Immature natural killer cell (primary cell): ENCODE results near the gene ZNF566. TPM values are rescaled to one million over a fixed set of nuclear protein-coding genes. Genes with fewer than 3 reads are reported as not detected.
A peak's percentile ranks its signal among the peaks of the same experiment; 100 is the strongest.

ENCODE experiments used
- DNase-seq, 3 donors: peaks; one replicate each; pipeline ENCODE4 v3.0.0; 2022; ENCODE audit warnings: mixed read lengths in 1 of 3
- H3K27ac Mint-ChIP-seq, 6 donors: one replicate each; pipeline ENCODE4 v1.8.0; 2020; ENCODE audit warnings: mixed read lengths in 6 of 6, mild to moderate bottlenecking in 5 of 6, inconsistent platforms in 4 of 6, moderate library complexity in 3 of 6
- H3K27me3 Mint-ChIP-seq, 3 donors: one replicate each; pipeline ENCODE4 v1.8.0; 2020 to 2021; ENCODE audit warnings: low read depth in 3 of 3, mild to moderate bottlenecking in 3 of 3, mixed read lengths in 3 of 3, moderate library complexity in 3 of 3, inconsistent platforms in 1 of 3
- H3K36me3 Mint-ChIP-seq, 3 donors: one replicate each; pipeline ENCODE4 v1.8.0; 2020; ENCODE audit warnings: mixed read lengths in 3 of 3, inconsistent platforms in 2 of 3, mild to moderate bottlenecking in 2 of 3
- H3K4me1 Mint-ChIP-seq, 2 donors: one replicate each; pipeline ENCODE4 v1.8.0; 2020; ENCODE audit warnings: inconsistent platforms in 2 of 2, mild to moderate bottlenecking in 2 of 2, mixed read lengths in 2 of 2, moderate library complexity in 1 of 2
- H3K4me3 Mint-ChIP-seq, 5 donors: one replicate each; pipeline ENCODE4 v1.8.0; 2020; ENCODE audit warnings: mild to moderate bottlenecking in 5 of 5, mixed read lengths in 5 of 5, inconsistent platforms in 3 of 5, moderate library complexity in 3 of 5
- H3K9me3 Mint-ChIP-seq, 6 donors: one replicate each; pipeline ENCODE4 v1.8.0; 2020; ENCODE audit warnings: mild to moderate bottlenecking in 6 of 6, mixed read lengths in 6 of 6, inconsistent platforms in 4 of 6, moderate library complexity in 3 of 6
- polyA plus RNA-seq, 3 donors: library from polyadenylated mRNA; unstranded; fragments of 300-500 nt; fragmentation: Illumina TruSeq; gene quantifications; one replicate each; pipeline ENCODE4 v1.2.3, GENCODE V29; 2021

ZNF566 gene
- polyA plus RNA-seq, 3 donors from 2014 or later: 10.9 to 14.3 (median 11.6) TPM

GRCh38 chr19:36420961-36421748 lies 68.2 kb downstream of the ZNF566 start:
- DNase-seq: no peak
- Mint-ChIP-seq H3K27ac (no peak overlapping the region), H3K4me1 (peaks cover 27 to 33% of the 10 kb centered on the region in 2 donors), H3K4me3 (peak overlapping the region; percentile 20 to 55 (median 36)), H3K9me3 (peaks cover 0 to 9% (median 2%) of the 10 kb centered on the region in 6 donors), H3K27me3 (peaks cover 12 to 17% (median 15%) of the 10 kb centered on the region in 3 donors), H3K36me3 (peaks cover 0 to 4% (median 2%) of the 10 kb centered on the region in 3 donors)

GRCh38 chr19:36418287-36419001 lies 70.9 kb downstream of the ZNF566 start, which contains the start of gene ZFP82:
Gene ZFP82, minus strand, starts transcription at chr19:36418644. Its CDS starts 8,855 bp downstream, at chr19:36409789.
- H3K4me3 Mint-ChIP-seq: peak within 1 kb of the TSS; percentile 89 to 96 (median 94)
- peaks cover 0 to 7% (median 2%) of the 10 kb centered on the region in 3 donors for H3K36me3 Mint-ChIP-seq
- H3K9me3 Mint-ChIP-seq: peaks cover 0 to 7% (median 0%) of the 10 kb centered on the region in 6 donors
- H3K27me3 Mint-ChIP-seq: peaks cover 10 to 17% (median 12%) of the 10 kb centered on the region in 3 donors
- peak; percentile 74 to 82 (median 81) for DNase-seq
- H3K27ac Mint-ChIP-seq: peak within 1 kb of the TSS; percentile 84 to 97 (median 94)
- H3K4me1 Mint-ChIP-seq: peaks cover 29 to 41% of the 10 kb centered on the region in 2 donors

GRCh38 chr19:36417752-36418286 lies 71.5 kb downstream of the ZNF566 start:
- Mint-ChIP-seq H3K9me3 (peaks cover 0 to 7% (median 0%) of the 10 kb centered on the region in 6 donors), H3K36me3 (peaks cover 2 to 8% (median 4%) of the 10 kb centered on the region in 3 donors), H3K4me3 (peak overlapping the region; percentile 89 to 96 (median 94)), H3K27ac (peak overlapping the region; percentile 84 to 97 (median 94)), H3K27me3 (peaks cover 10 to 14% (median 12%) of the 10 kb centered on the region in 3 donors), H3K4me1 (peaks cover 29 to 42% of the 10 kb centered on the region in 2 donors)
- no peak for DNase-seq

- Mint-ChIP-seq H3K36me3 (peaks cover 53 to 54% (median 54%) of the 10 kb centered on the region in 3 donors), H3K27me3 (peaks cover 0 to 3% (median 0%) of the 10 kb centered on the region in 3 donors), H3K27ac (no peak overlapping the region), H3K9me3 (peaks cover 0 to 14% (median 7%) of the 10 kb centered on the region in 6 donors), H3K4me1 (peaks cover 0 to 9% of the 10 kb centered on the region in 2 donors), H3K4me3 (no peak overlapping the region)
- DNase-seq: no peak
Measured at GRCh38 chr19:36409841-36410240, 79.5 kb downstream of the ZNF566 start.

GRCh38 chr19:36408101-36408500 lies 81.3 kb downstream of the ZNF566 start:
- Mint-ChIP-seq H3K4me3 (no peak overlapping the region), H3K4me1 (peaks cover 0 to 9% of the 10 kb centered on the region in 2 donors), H3K27ac (no peak overlapping the region), H3K27me3 (peaks cover 0 to 3% (median 0%) of the 10 kb centered on the region in 3 donors), H3K36me3 (peaks cover 63 to 66% (median 65%) of the 10 kb centered on the region in 3 donors), H3K9me3 (peaks cover 0 to 14% (median 8%) of the 10 kb centered on the region in 6 donors)
- DNase-seq: no peak

- no peaks in the 10 kb centered on the region for H3K27me3 Mint-ChIP-seq
- H3K27ac Mint-ChIP-seq: no peak overlapping the region
- H3K36me3 Mint-ChIP-seq: peaks cover 69 to 76% (median 75%) of the 10 kb centered on the region in 3 donors
- H3K4me3 Mint-ChIP-seq: no peak overlapping the region
- H3K4me1 Mint-ChIP-seq: no peaks in the 10 kb centered on the region
- DNase-seq: no peak
- H3K9me3 Mint-ChIP-seq: peaks cover 6 to 20% (median 18%) of the 10 kb centered on the region in 6 donors
Measured at GRCh38 chr19:36404498-36404897, 84.9 kb downstream of the ZNF566 start.

- peaks cover 10 to 42% (median 27%) of the 10 kb centered on the region in 6 donors for H3K9me3 Mint-ChIP-seq
- DNase-seq: no peak
- H3K4me1 Mint-ChIP-seq: no peaks in the 10 kb centered on the region
- H3K27ac Mint-ChIP-seq: no peak overlapping the region
- peaks cover 69 to 77% (median 76%) of the 10 kb centered on the region in 3 donors for H3K36me3 Mint-ChIP-seq
- no peak overlapping the region for H3K4me3 Mint-ChIP-seq
- no peaks in the 10 kb centered on the region for H3K27me3 Mint-ChIP-seq
Measured at GRCh38 chr19:36401475-36401874, 87.9 kb downstream of the ZNF566 start.

GRCh38 chr19:36398571-36398970 lies 90.8 kb downstream of the ZNF566 start:
- peaks cover 63 to 70% (median 70%) of the 10 kb centered on the region in 3 donors for H3K36me3 Mint-ChIP-seq
- H3K4me1 Mint-ChIP-seq: no peaks in the 10 kb centered on the region
- peaks cover 28 to 63% (median 45%) of the 10 kb centered on the region in 6 donors for H3K9me3 Mint-ChIP-seq
- no peak overlapping the region for H3K27ac Mint-ChIP-seq
- peaks cover 0 to 1% (median 0%) of the 10 kb centered on the region in 3 donors for H3K27me3 Mint-ChIP-seq
- H3K4me3 Mint-ChIP-seq: no peak overlapping the region
- no peak for DNase-seq

Other genes with a start within 250 kb of the ZNF566 start
- 1 to 10 TPM in 2 of 3 donors, under 1 TPM in 1; 0.46 to 6.4 (median 2.7) TPM for gene ZFP14, start 110.4 kb downstream of the ZNF566 start, polyA plus RNA-seq
- 1 to 10 TPM; 4.5 to 9.4 (median 6.1) TPM for gene ZFP82, start 70.9 kb downstream of the ZNF566 start, polyA plus RNA-seq
- gene ZNF260, start 38.7 kb upstream of the ZNF566 start, polyA plus RNA-seq: 10 to 100 TPM in 1 of 3 donors, 1 to 10 TPM in 2; 2.9 to 17.3 (median 6.4) TPM
- 1 to 10 TPM; 3.3 to 5.3 (median 4.1) TPM for gene ZNF529, start 83.7 kb upstream of the ZNF566 start, polyA plus RNA-seq
- gene ZNF382, start 115.8 kb upstream of the ZNF566 start, polyA plus RNA-seq: 1 to 10 TPM; 1.3 to 4.6 (median 1.8) TPM
- gene ZNF461, start 177.3 kb upstream of the ZNF566 start, polyA plus RNA-seq: 1 to 10 TPM; 2.6 to 7.8 (median 4.0) TPM
- 1 to 10 TPM; 4.6 to 7.9 (median 4.8) TPM for gene ZNF567, start 198.1 kb upstream of the ZNF566 start, polyA plus RNA-seq